ENCODE measurements around the gene STK11.

DNA sequence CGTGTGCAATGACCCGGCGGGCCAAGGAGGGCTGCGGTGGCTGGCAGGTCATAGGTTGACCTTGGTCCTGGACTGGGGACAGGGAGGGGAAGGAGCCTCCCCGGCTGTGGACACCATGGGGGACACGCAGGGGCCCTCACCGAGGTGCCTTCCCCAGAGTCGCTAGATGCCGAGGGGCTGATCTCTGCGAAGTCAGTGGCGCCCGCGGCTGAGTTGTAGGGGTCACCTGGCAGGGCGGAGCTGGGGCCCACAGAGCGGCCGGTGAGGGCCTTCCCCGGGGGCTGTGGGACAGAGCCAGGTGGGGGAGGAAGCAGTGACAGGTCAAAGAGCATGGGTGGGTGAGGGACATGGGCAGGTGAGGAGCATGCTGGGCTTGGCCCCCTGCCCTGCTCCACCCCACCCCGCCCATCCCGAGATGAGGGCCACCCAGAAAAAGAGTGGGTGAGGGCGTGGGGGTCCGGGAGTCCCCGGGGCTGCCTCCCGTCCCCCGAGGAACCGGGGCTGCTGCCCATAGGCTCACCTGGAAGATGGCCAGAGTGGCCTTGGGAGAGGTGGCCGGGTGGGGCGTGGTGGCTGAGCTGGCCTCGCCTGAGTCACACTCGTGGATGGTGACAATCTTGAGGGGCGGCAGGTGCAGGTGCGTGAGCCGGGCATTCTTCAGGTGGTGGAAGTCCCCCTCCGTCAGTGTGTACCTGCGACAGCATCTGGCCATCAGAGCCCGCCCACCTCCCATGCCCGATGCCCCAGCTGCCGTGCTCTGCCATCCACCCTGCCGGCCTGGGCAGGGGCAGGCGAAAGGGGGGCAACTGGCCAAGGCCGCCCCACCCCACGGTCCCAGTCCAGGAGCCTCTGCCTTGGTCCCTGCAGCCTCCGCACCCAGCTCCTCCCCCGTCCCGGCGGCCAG lies 28.7 kb downstream of the STK11 start:
- TF ChIP-seq CTCF (IDR thresholded peaks at IDR 0.05; ENCODE audit: low read length) (no peak), EZH2phosphoT487 (IDR thresholded peaks at IDR 0.05; ENCODE audit: low read length) (no peak)

All from MM.1S (cell line).